KG1 (cell line): ENCODE results near the gene APOL6.
A peak's percentile ranks its signal among the peaks of the same experiment; 100 is the strongest.
"Not testable (repeated sequence)": the region's sequence is repeated elsewhere in the genome, so short reads cannot be mapped to it uniquely, and the experiment has no call there.

Experiments used
- DNase-seq: peaks from one replicate; lab custom pipeline; 2025; lab: John Stamatoyannopoulos, UW

APOL6 gene

GRCh38 chr22:35638410-35638809 is 9.8 kb upstream of the APOL6 start:
- no peak for DNase-seq

GRCh38 chr22:35641494-35642120 is 6.6 kb upstream of the APOL6 start:
- no peak for DNase-seq

- DNase-seq = no peak
Measured at GRCh38 chr22:35642305-35642741, 5.9 kb upstream of the APOL6 start.

GRCh38 chr22:35643991-35644390 is 4.3 kb upstream of the APOL6 start:
- DNase-seq = no peak

- no peak for DNase-seq
Measured at GRCh38 chr22:35645646-35646045, 2.6 kb upstream of the APOL6 start.

- no peak for DNase-seq
Measured at GRCh38 chr22:35649026-35649553, 844 bp downstream of the APOL6 start.

GRCh38 chr22:35649636-35650250 is 1.5 kb downstream of the APOL6 start:
- no peak for DNase-seq

- DNase-seq = no peak
Measured at GRCh38 chr22:35651085-35651484, 2.8 kb downstream of the APOL6 start.

GRCh38 chr22:35653824-35654223 is 5.6 kb downstream of the APOL6 start:
- no peak for DNase-seq

- no peak for DNase-seq
Measured at GRCh38 chr22:35656284-35656752, 8.1 kb downstream of the APOL6 start.

- DNase-seq = no peak
Measured at GRCh38 chr22:35657571-35658312, 9.5 kb downstream of the APOL6 start.

- peak; percentile 67 for DNase-seq
Measured at GRCh38 chr22:35660291-35661127, 12.3 kb downstream of the APOL6 start.

GRCh38 chr22:35661464-35661863 is 13.2 kb downstream of the APOL6 start:
- DNase-seq = no peak

GRCh38 chr22:35662914-35663313 is 14.7 kb downstream of the APOL6 start:
- no peak for DNase-seq

GRCh38 chr22:35663371-35663770 is 15.1 kb downstream of the APOL6 start:
- DNase-seq = no peak

GRCh38 chr22:35664955-35665587 is 16.8 kb downstream of the APOL6 start:
- DNase-seq = no peak

GRCh38 chr22:35666699-35667098 is 18.5 kb downstream of the APOL6 start:
- DNase-seq = not testable (repeated sequence)

- DNase-seq = no peak
Measured at GRCh38 chr22:35674335-35674734, 26.1 kb downstream of the APOL6 start.

- DNase-seq = not testable (repeated sequence)
Measured at GRCh38 chr22:35676065-35676464, 27.8 kb downstream of the APOL6 start.

- no peak for DNase-seq
Measured at GRCh38 chr22:35677460-35678187, 29.4 kb downstream of the APOL6 start.

- DNase-seq = no peak
Measured at GRCh38 chr22:35678836-35679235, 30.6 kb downstream of the APOL6 start.
